NOMO-1 treated with DMSO at 0.1 percent for 48 hours (cell line): Measurements from ENCODE around the gene ZNF425.
"Not testable (repeated sequence)": the region's sequence is repeated elsewhere in the genome, so short reads cannot be mapped to it uniquely, and the experiment has no call there.

Experiments
- DNase-seq: peaks from one replicate; lab custom pipeline; 2025; ENCODE audit not compliant: unreplicated experiment; lab: John Stamatoyannopoulos, UW

The ZNF425 gene

GRCh38 chr7:149125863-149126661, at the start of gene ZNF425:
ZNF425 (minus strand) TSS chr7:149126324; CDS start chr7:149126213, 111 bp downstream.
- DNase-seq, result peak; percentile 51

DNA sequence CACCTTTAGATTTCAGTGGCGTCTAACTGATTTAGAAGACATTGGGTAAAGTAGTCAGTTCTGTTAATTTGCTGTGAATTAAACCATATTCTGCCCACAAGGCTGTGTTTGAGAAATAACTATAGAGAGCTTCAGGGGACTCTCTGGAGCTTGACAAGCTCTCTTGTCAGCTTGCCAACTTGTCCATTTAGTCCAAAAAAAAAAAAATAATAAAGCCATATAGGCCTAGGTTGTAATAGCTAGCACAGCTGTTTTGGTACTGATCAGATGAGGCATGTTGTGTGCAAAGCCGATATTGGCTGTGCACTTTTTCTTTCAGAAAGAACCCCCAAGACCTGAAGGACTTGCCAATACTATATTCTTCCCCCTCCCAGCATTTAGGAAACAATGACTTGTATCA, 49.0 kb upstream of the ZNF425 start:
- DNase-seq, result no peak

GRCh38 chr7:149172534-149172920, 46.4 kb upstream of the ZNF425 start:
- no peak for DNase-seq

DNA sequence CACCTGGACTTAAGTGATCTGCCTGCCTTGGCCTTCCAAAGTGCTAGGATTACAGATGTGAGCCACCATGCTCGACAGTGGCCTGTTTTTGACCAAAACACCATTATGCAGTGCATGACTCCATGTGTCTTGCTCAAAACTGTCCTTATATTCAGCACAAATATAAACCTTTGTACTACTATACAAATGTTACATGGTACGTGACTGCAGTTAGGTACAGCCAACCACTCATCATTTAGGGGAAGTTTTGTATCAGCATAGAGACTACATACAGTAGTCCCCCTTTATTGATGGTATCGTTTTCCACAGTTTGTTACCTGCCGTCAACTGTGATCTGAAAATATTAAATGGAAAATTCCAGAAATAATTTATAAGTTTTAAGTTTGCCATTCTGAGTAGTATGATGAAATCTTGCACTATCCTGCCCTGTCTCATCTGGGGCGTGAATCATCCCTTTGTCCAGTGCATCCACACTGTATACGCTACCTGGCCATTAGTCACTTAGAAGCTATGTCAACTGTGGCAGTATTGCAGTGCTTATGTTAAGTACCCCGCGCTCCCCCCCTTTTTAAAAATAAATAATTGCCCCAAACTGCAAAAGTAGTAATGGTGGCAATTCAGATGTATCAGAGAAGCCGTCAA, 45.9 kb upstream of the ZNF425 start:
- DNase-seq, result no peak

DNA sequence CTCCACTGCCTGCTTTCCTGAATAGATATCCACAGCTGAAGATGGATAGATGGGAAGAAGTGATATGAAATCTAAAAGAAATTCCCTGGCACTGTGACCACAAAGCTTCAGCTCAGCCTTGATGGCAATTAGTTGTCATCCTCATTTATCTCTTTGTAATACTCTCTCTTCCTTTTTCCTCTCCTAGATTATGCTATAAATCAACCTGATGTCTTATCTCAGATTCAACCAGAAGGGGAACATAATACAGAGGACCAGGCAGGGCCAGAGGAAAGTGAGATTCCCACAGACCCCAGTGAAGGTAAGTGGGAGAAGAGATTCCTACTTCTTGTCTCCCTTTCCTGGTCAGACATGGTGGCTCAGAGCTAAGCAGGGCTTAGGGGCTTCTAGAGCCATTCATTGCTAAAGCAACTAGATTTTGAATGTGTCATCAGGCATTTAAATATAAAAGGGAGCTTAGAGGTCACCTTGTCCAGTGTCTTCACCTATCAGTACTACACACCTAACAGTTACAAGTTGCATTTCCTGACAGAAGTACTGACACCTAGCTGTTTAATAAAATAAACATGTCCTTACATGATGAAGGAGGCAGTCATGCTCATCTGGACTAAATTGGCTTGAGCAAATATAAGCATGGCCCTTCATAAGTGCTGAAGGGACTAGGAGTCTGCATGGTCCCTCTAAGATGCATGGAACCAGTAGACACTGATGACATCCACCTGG, 40.7 kb upstream of the ZNF425 start:
- DNase-seq, result no peak

GRCh38 chr7:149166142-149166541, 40.0 kb upstream of the ZNF425 start:
- DNase-seq, result no peak

DNA sequence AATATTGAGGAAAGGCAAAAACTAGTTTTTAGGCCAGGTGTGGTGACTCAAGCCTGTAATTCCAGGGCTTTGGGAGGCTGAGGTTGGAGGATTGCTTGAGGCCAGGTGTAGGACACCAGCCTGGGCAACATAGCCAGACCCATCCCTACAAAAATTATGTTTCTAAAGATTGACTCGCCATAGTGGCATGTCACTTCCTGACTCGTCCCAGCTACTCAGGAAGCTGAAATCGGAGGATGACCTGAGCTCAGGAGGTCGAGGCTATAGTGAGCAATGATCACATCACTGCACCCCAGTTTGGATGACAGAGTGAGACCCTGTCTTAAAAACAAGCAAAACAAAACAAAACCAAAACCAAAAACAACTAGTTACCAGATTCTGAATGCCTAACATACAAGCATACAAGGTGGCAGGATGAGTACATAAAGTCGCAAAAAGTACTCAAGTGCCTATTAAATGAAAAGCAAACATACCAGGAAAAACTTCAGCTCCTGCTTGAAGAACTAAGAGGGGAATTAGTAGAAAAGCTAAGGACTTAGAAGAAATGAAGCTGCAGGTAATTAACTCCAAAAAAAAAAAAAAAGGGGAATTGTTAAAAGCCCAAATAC, 35.2 kb upstream of the ZNF425 start:
- DNase-seq, result no peak

DNA sequence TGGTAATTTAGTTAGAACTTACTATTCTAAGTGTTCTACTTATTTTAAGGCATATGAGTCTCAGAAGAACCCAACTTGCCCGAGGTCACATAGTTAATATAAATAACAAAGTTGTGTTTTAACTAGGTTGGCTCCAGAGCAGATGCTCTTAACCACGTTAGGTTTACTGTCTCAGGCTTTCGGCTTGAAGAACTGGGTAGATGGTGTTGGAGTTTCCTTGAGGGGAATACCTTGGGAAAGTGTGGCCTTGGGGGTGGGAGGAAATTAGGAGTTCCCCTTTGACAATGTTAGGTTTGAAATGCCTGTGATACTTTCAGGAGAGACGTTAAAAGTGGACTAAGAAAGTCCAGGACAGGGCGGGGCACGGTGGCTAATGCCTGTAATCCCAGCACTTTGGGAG, 30.8 kb upstream of the ZNF425 start:
- DNase-seq, result no peak

DNA sequence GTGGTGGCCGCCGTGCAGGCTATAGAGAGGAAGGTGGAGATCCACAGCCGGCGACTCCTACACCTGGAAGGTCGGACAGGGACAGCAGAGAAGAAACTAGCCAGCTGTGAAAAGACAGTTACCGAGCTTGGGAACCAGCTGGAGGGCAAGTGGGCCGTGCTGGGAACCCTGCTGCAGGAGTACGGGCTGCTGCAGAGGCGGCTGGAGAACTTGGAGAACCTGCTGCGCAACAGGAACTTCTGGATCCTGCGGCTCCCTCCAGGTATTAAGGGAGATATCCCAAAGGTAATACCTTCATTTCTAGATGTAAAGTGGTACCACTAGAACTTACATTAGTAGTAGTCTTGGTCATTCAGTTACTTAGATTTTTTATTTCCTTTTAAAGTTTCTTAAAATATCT, 27.9 kb upstream of the ZNF425 start:
- no peak for DNase-seq

- DNase-seq, result no peak
Observed at GRCh38 chr7:149153346-149153745, 27.2 kb upstream of the ZNF425 start.

- DNase-seq, result no peak
Observed at GRCh38 chr7:149150981-149151380, 24.9 kb upstream of the ZNF425 start.

GRCh38 chr7:149147752-149148653, 21.9 kb upstream of the ZNF425 start:
- DNase-seq, result peak; percentile 0

DNA sequence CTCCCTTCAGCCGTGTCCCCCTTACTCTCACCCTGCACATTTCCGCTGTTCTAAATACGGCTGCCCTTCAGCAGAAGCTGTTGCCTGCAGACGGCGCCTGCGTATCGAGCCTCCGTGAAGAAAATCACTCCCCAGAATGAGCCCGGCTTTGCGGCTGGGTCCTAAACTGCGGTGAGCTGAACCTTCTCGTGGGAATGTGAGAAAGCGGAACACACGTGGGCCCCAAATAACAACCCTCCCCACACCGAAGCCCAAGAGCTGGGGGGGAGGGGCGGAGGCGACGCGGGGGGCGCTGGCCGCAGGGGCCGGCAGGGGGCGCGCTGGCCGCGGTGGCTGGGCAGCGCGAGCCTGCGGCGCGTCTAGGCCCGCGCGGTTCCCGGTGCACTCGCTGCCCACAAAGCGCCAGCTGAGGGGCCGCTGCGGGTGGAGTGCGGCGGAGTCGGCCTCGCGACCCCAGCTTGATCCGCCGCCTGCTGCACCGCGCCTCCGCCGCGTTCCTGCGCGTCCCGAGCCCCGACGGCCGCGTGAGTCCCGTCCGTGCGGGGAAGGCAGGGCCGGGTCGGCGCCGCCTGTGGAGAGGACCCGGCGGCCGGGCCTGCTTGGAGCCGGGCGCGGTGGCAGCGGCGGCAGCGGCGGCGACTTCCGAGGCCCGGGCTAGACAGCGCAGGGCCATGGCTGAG, 21.1 kb upstream of the ZNF425 start, which contains the start of gene ZNF398:
TSS of gene ZNF398 (plus strand) at position 382 of the 680 bp plus-strand sequence. CDS start at position 672, 290 bp downstream.
- DNase-seq, result peak; percentile 61

DNA sequence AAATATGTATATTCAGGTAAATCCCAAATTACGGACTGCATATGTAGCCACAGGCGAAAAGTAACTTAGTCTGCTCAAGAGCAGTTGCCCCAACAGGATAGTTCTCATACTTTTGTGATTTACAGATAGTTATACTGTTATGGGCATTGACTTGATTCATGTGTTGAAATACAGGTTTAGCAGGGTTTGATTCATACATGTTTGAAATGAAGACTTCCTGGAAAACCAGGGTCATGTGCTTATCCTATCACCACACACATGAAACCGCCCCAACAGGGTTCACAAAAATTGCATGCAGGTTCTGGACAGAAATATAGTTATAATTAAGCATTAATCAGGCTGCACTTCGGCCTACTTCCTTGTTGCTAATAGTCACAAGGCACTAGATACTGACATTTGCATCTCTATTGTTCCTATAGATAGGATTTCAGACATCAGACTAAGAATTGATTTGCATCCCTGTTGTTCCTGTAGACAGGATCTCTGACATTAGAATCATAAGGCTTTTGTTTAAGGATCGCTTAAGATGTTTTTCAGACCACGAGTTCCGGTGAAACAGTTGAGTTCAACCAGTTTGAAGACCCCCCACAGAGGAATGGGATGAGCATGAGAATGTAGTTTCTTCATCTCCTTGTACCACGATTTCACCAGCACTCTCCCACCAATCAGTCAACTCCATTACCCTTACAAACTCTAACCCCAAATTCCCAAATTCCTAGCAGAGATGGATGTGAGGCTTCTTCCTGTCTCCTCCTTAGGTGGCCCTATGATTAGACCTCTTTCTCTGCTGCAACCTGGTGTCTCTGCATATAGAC, 19.1 kb upstream of the ZNF425 start:
- DNase-seq, result no peak

DNA sequence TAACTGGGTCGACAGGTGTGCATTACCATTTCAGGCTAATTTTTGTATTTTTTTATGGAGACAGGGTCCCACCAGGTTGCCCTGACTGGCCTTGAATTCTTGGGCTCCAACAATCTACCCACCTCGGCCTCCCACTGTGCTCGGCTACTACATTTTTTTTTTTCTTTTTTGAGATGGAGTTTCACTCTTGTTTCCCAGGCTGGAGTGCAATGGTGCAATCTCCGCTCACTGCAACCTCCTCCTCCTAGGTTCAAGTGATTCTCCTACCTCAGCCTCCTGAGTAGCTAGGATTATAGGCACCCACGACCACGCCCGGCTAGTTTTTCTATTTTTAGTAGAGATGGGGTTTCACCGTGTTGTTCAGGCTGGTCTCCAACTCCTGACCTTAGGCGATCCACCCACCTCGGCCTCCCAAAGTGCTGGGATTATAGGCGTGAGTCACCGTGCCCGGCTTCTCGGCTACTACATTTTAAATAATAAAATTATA, 18.4 kb upstream of the ZNF425 start:
- DNase-seq, result not testable (repeated sequence)

DNA sequence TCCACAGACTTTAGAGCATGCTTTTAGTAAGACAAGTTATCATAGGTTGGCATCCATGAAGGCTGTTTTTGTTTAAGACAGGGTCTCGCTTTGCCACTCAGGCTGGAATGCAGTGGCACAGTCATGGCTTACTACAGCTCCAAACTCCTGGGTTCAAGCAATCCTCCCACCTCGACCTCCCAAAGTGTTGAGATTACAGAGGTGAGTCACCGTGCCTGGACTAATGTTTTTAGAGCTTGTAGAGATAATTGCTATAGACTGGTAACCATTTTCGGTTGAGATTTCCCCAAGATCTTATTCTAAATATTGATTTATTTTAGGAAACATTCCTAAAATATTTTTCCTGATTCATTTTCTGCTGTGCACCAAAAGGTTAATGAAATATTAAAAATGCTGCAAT, 15.8 kb upstream of the ZNF425 start:
- no peak for DNase-seq

GRCh38 chr7:149140831-149141230, 14.7 kb upstream of the ZNF425 start:
- DNase-seq, result no peak

GRCh38 chr7:149136118-149136517, 10.0 kb upstream of the ZNF425 start:
- DNase-seq, result no peak
